DMS153 treated with DMSO at 0.1 percent for 48 hours (cell line): ENCODE data around the gene RBFOX1.

Source experiments
- DNase-seq: peaks from one replicate; lab custom pipeline; 2025; ENCODE audit not compliant: unreplicated experiment; lab: John Stamatoyannopoulos, UW

The RBFOX1 gene

GRCh38 chr16:7651803-7652570, 319.3 kb downstream of the RBFOX1 start:
- no peak for DNase-seq

- no peak for DNase-seq
Observed at GRCh38 chr16:7653746-7654461, 321.3 kb downstream of the RBFOX1 start.

- DNase-seq: no peak
Observed at GRCh38 chr16:7675628-7676027, 343.0 kb downstream of the RBFOX1 start.

- DNase-seq: no peak
Observed at GRCh38 chr16:7680296-7680695, 347.7 kb downstream of the RBFOX1 start.

GRCh38 chr16:7688811-7689210, 356.2 kb downstream of the RBFOX1 start:
- no peak for DNase-seq

GRCh38 chr16:7689234-7689633, 356.6 kb downstream of the RBFOX1 start:
- no peak for DNase-seq

GRCh38 chr16:7691533-7691932, 358.9 kb downstream of the RBFOX1 start:
- no peak for DNase-seq

GRCh38 chr16:7703672-7704071, 371.0 kb downstream of the RBFOX1 start:
- DNase-seq: no peak

GRCh38 chr16:7705885-7706284, 373.2 kb downstream of the RBFOX1 start:
- no peak for DNase-seq

- no peak for DNase-seq
Observed at GRCh38 chr16:7709186-7709585, 376.5 kb downstream of the RBFOX1 start.

- no peak for DNase-seq
Observed at GRCh38 chr16:7713244-7713643, 380.6 kb downstream of the RBFOX1 start.

GRCh38 chr16:7714775-7715174, 382.1 kb downstream of the RBFOX1 start:
- no peak for DNase-seq

GRCh38 chr16:7716660-7717550, 384.3 kb downstream of the RBFOX1 start:
- DNase-seq: no peak

- no peak for DNase-seq
Observed at GRCh38 chr16:7722761-7723160, 390.1 kb downstream of the RBFOX1 start.

GRCh38 chr16:7731141-7731540, 398.5 kb downstream of the RBFOX1 start:
- no peak for DNase-seq

- no peak for DNase-seq
Observed at GRCh38 chr16:7736138-7736665, 403.6 kb downstream of the RBFOX1 start.

- no peak for DNase-seq
Observed at GRCh38 chr16:7742626-7743025, 410.0 kb downstream of the RBFOX1 start.

- DNase-seq: no peak
Observed at GRCh38 chr16:7744546-7745264, 412.1 kb downstream of the RBFOX1 start.

GRCh38 chr16:7745276-7745675, 412.6 kb downstream of the RBFOX1 start:
- no peak for DNase-seq

- no peak for DNase-seq
Observed at GRCh38 chr16:7746941-7747340, 414.3 kb downstream of the RBFOX1 start.

GRCh38 chr16:7748522-7748921, 415.9 kb downstream of the RBFOX1 start:
- no peak for DNase-seq
